Skeletal muscle satellite cell (primary cell): ENCODE measurements around the gene IL2RA.

Source experiments
- H3K27me3 ChIP-seq: 2 replicates; pipeline ENCODE4 v1.7.0; 2013; ENCODE audit warnings: low read length; ENCODE audit not compliant: control insufficient read depth, insufficient read depth
- H3K36me3 ChIP-seq: 2 replicates; pipeline ENCODE4 v1.7.0; 2013; ENCODE audit warnings: mild to moderate bottlenecking, control low read depth, low read length; ENCODE audit not compliant: insufficient read depth
- H3K4me1 ChIP-seq: 2 replicates; pipeline ENCODE4 v1.7.0; 2013; ENCODE audit warnings: low read length; ENCODE audit not compliant: control insufficient read depth, insufficient read depth
- H3K4me2 ChIP-seq: 2 replicates; pipeline ENCODE4 v1.7.0; 2013; ENCODE audit warnings: mild to moderate bottlenecking, low read length
- H3K4me3 ChIP-seq: 2 replicates; pipeline ENCODE4 v1.7.0; 2013; ENCODE audit warnings: low read length
- H3K9ac ChIP-seq: 2 replicates; pipeline ENCODE4 v1.7.0; 2013; ENCODE audit warnings: mild to moderate bottlenecking, low read depth, low read length, moderate library complexity
- H3K9me3 ChIP-seq: replicated peaks from 2 replicates; pipeline ENCODE4 v1.7.0; 2013; ENCODE audit warnings: mild to moderate bottlenecking, control low read depth, low read length

Gene IL2RA

DNA sequence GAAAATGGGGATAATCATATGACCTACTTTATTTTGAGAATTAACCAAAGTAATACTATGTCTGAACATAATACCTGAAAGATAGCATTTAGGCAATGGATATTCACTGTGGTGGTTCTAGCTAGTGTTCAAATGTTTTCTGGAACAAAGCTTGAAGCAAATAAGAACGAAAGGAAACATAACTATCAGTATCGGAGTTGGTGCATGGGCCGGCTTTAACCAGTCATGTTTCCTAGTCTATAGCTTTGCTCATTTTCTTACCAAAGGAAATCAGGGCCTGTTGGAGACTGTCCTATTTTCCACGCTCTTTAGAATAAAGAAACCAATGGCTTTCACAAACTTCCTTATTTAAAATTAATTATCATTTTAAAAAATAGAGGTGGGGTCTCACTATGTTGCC lies 8.9 kb downstream of the IL2RA start:
- Histone ChIP-seq H3K4me3 (no peak overlapping the region), H3K27me3 (peaks cover 60% of the 10 kb centered on the region), H3K36me3 (no peaks in the 10 kb centered on the region), H3K9me3 (no peaks in the 10 kb centered on the region), H3K9ac (no peak overlapping the region), H3K4me2 (no peak overlapping the region), H3K4me1 (peaks cover 3% of the 10 kb centered on the region)

DNA sequence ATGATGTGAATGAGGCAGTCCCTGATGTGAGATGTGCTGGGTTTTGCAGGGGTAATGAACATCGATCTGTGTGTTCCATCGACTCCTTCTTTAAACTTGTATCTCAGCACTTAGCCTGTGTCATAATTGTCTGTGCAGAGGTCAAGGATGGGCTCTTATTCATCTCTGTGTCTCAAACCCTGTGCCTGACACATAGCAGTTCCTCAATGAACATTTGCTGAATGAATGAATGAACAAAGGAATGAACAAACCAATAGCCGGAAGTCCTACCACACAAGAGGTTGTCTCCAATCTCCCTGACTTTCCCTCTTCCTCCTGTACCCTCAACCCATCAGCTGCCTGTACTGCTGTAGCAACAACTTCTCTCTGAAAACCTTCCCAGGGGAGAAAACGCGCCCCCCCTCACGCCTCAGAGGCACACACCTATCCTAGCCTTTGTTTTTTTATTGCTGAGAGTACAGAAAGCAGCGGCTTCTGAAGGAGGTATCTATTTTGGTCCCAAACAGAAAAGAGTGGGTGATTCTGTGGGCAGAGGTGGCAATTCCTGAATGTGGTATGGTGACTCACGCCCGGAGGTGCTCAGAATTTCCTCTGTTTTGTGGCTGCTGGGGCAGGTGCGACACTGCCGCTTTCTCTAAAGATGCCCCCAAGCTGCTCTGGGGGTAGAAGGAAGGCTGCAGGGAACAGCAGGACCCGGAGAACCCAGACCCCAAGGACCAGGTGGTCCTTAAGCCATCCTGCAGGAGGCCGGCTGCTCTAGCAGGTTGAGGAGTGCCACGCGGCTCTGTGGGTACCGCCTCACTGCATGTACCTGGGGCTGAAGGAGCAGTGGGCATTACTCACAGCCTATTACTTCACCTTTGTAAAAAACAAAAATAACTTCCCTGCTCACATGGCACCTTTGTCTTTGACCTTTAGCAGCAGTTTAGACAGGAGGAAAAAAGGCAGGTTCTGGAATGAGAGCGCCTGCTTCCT lies 9.6 kb downstream of the IL2RA start:
- peaks cover 56% of the 10 kb centered on the region for H3K27me3 ChIP-seq
- no peaks in the 10 kb centered on the region for H3K36me3 ChIP-seq
- H3K9me3 ChIP-seq: no peaks in the 10 kb centered on the region
- no peak overlapping the region for H3K4me2 ChIP-seq
- H3K9ac ChIP-seq: no peak overlapping the region
- H3K4me3 ChIP-seq: no peak overlapping the region
- H3K4me1 ChIP-seq: peaks cover 3% of the 10 kb centered on the region

GRCh38 chr10:6050801-6051445 lies 11.2 kb downstream of the IL2RA start:
- Histone ChIP-seq H3K9ac (peak overlapping the region; percentile 52), H3K9me3 (no peaks in the 10 kb centered on the region), H3K36me3 (no peaks in the 10 kb centered on the region), H3K4me1 (peaks cover 3% of the 10 kb centered on the region), H3K4me2 (peak overlapping the region; percentile 91), H3K4me3 (peak overlapping the region; percentile 70), H3K27me3 (peaks cover 54% of the 10 kb centered on the region)

DNA sequence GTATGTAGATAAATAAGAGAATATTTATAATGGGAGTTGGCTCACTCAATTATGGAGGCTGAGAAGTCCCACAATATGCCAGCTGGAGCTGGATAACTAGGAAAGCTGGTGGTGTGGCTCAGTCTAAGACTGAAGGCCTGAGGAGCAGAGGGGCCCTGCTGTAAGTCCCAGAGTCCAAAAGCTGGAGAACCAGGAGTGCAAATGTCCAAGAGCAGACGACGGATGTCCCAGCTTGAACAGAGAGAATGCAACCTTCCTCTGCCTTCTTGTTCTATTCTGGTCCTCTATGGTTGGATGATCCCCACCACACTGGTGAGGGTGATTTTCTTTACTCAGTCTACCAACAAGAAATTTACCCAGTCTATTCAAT lies 13.2 kb downstream of the IL2RA start:
- Histone ChIP-seq H3K4me2 (no peak overlapping the region), H3K9ac (no peak overlapping the region), H3K36me3 (no peaks in the 10 kb centered on the region), H3K4me3 (no peak overlapping the region), H3K4me1 (peaks cover 3% of the 10 kb centered on the region), H3K27me3 (peaks cover 55% of the 10 kb centered on the region), H3K9me3 (no peaks in the 10 kb centered on the region)

GRCh38 chr10:6048281-6049030 lies 13.7 kb downstream of the IL2RA start:
- Histone ChIP-seq H3K4me3 (no peak overlapping the region), H3K36me3 (no peaks in the 10 kb centered on the region), H3K27me3 (peaks cover 59% of the 10 kb centered on the region), H3K9ac (no peak overlapping the region), H3K4me1 (peaks cover 3% of the 10 kb centered on the region), H3K4me2 (no peak overlapping the region), H3K9me3 (no peaks in the 10 kb centered on the region)

- Histone ChIP-seq H3K4me1 (peaks cover 3% of the 10 kb centered on the region), H3K9ac (no peak overlapping the region), H3K4me2 (no peak overlapping the region), H3K9me3 (no peaks in the 10 kb centered on the region), H3K27me3 (peaks cover 60% of the 10 kb centered on the region), H3K36me3 (no peaks in the 10 kb centered on the region), H3K4me3 (no peak overlapping the region)
Observed at GRCh38 chr10:6047847-6048246, 14.3 kb downstream of the IL2RA start.

- H3K27me3 ChIP-seq: peaks cover 57% of the 10 kb centered on the region
- no peaks in the 10 kb centered on the region for H3K36me3 ChIP-seq
- no peak overlapping the region for H3K9ac ChIP-seq
- H3K4me1 ChIP-seq: peaks cover 3% of the 10 kb centered on the region
- H3K4me2 ChIP-seq: no peak overlapping the region
- H3K9me3 ChIP-seq: no peaks in the 10 kb centered on the region
- no peak overlapping the region for H3K4me3 ChIP-seq
Observed at GRCh38 chr10:6046773-6047611, 15.2 kb downstream of the IL2RA start.

GRCh38 chr10:6045878-6046772 lies 16.0 kb downstream of the IL2RA start:
- no peak overlapping the region for H3K4me2 ChIP-seq
- H3K4me1 ChIP-seq: peaks cover 2% of the 10 kb centered on the region
- H3K27me3 ChIP-seq: peaks cover 62% of the 10 kb centered on the region
- no peaks in the 10 kb centered on the region for H3K9me3 ChIP-seq
- no peaks in the 10 kb centered on the region for H3K36me3 ChIP-seq
- H3K9ac ChIP-seq: no peak overlapping the region
- H3K4me3 ChIP-seq: no peak overlapping the region

DNA sequence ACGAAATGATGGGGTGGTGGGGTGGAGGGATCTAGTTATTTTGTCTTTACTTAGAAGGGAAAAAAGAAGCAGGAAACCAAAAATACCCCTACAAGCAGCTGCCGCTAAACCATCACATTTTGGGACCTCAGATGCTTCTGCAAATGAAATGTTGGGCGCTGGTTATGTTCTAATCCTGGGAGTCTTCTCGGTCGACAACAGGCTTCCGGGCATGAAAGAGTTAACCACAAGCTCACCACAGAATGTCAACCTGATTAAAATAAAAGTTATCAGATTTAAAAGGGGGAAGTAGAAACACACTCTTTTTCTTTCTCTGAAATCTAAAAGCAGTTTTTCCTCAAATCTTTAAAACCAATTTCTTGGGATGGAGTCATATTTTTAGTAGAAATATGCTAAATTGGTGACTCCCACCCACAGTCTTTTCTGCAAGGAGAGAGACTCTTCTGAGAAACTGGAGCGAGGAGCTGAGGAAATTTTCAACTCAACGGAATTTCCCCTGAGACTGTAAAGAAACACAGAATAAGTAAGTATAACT lies 16.8 kb downstream of the IL2RA start:
- Histone ChIP-seq H3K4me3 (no peak overlapping the region), H3K9ac (no peak overlapping the region), H3K9me3 (no peaks in the 10 kb centered on the region), H3K27me3 (peaks cover 58% of the 10 kb centered on the region), H3K36me3 (no peaks in the 10 kb centered on the region), H3K4me2 (no peak overlapping the region), H3K4me1 (no peaks in the 10 kb centered on the region)

- no peaks in the 10 kb centered on the region for H3K36me3 ChIP-seq
- H3K4me3 ChIP-seq: no peak overlapping the region
- H3K4me2 ChIP-seq: no peak overlapping the region
- no peaks in the 10 kb centered on the region for H3K9me3 ChIP-seq
- no peaks in the 10 kb centered on the region for H3K4me1 ChIP-seq
- peaks cover 55% of the 10 kb centered on the region for H3K27me3 ChIP-seq
- no peak overlapping the region for H3K9ac ChIP-seq
Observed at GRCh38 chr10:6044751-6045313, 17.3 kb downstream of the IL2RA start.
